Vagina (tissue), 2 donors: ENCODE measurements around the gene CCT6B. TPM values are rescaled to one million over a fixed set of nuclear protein-coding genes. Genes with fewer than 3 reads are reported as not detected.

Experiments used
- DNase-seq, 2 donors: peaks; one replicate each; pipeline ENCODE4 v3.0.0-alpha.2; 2017; ENCODE audit errors: extremely low spot score in 2 of 2
- H3K27ac ChIP-seq: fragments of 200-600 bp; sonication (generic); one replicate; pipeline ENCODE4 v1.5.1; 2019
- H3K27me3 ChIP-seq: fragments of 200-600 bp; sonication (generic); one replicate; pipeline ENCODE4 v1.5.1; 2019
- H3K36me3 ChIP-seq, 2 donors: fragments of 200-600 bp; sonication (generic); one replicate each; pipeline ENCODE4 v1.5.1; 2017 to 2019
- H3K4me1 ChIP-seq: fragments of 200-600 bp; sonication (generic); one replicate; pipeline ENCODE4 v1.5.1; 2019
- H3K4me3 ChIP-seq, 2 donors: fragments of 200-600 bp; sonication (generic); 1 replicate in 1 of 2; 2 replicates in 1 of 2; pipeline ENCODE4 v1.5.1; 2016 to 2019
- H3K9me3 ChIP-seq: fragments of 200-600 bp; sonication (generic); one replicate; pipeline ENCODE4 v1.5.1; 2019
- POLR2A ChIP-seq, 2 donors: fragments of 450-650 bp; IDR thresholded peaks; one replicate each; pipeline ENCODE4 v1.6.1; 2017; ENCODE audit warnings: antibody characterized with exemption in 2 of 2, mild to moderate bottlenecking in 2 of 2, moderate library complexity in 2 of 2
- POLR2AphosphoS5 ChIP-seq, 2 donors: sonication (generic); formaldehyde crosslinking; IDR thresholded peaks; one replicate each; pipeline ENCODE4 v1.9.0; 2017; ENCODE audit warnings: antibody characterized with exemption in 2 of 2, mild to moderate bottlenecking in 2 of 2, low read depth in 1 of 2; ENCODE audit not compliant: insufficient read depth in 1 of 2
- intact Hi-C: fragments of 100-400 bp; cut with DNase I; formaldehyde crosslinking; loops from one replicate; pipeline ENCODE4 v1.15.1; 2023
- total RNA-seq: library from RNA; depleted of rRNA; stranded (reverse); fragments of >200 nt; gene quantifications from one replicate; pipeline ENCODE4 v1.2.3, GENCODE V29; 2016
- TF ChIP-seq, protein P1 (sequence below), 3 experiments: fragments of 450-650 bp in 2 of 3; fragments of 200-600 bp in 1 of 3; sonication (generic) in 1 of 3; IDR thresholded peaks; one replicate each; pipeline ENCODE4 v1.5.1; 2017 to 2019; ENCODE audit warnings: antibody characterized with exemption in 3 of 3, mild to moderate bottlenecking in 2 of 3, moderate library complexity in 2 of 3

The CCT6B gene
- total RNA-seq, 1 donor from 2014 or later, result 1.7 TPM

DNA sequence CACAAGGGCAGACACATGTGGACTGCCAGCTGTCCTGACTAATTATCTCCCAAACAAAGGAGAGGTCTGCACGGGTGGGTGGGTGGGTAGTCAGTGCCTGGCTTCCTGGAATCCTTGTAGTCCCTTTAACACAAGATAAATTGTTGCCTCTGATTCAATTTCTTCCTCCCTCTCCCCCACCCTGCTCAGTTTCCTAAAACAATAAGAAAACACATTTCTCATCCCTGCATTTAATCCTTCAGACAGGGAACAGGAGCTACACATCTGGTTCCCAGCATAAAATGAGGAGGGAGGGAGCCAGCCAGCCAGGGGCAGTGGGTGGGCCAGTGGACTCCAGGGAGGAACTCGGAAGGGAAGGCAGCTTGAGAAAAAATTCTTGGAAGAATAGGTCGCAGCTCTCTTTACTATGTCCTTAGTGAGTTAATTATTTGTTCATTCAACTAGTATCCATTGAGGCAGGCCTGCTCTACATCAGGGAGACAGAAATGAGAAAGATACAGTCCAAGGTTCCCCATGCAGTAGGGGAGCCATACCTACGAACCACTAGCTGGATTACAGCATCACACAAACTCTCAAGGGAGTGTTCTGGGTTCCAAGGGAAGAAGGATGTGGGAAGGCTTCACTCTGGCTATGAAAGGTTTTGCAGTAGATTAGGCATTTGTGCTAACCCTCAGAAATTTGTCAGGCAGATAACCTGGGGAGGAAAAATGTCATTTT is 58.3 kb downstream of the CCT6B start:
- intact Hi-C loops, result no loop called here
- DNase-seq, result peak in 1 of 2 donors; percentile 10
- no peaks in the 10 kb centered on the region for H3K4me1 ChIP-seq
- no peaks in the 10 kb centered on the region for H3K9me3 ChIP-seq
- H3K27ac ChIP-seq, result no peak overlapping the region
- no peaks in the 10 kb centered on the region for H3K27me3 ChIP-seq
- no peak for TF ChIP-seq POLR2A (IDR thresholded peaks at IDR 0.05)
- TF ChIP-seq, protein P1, sequence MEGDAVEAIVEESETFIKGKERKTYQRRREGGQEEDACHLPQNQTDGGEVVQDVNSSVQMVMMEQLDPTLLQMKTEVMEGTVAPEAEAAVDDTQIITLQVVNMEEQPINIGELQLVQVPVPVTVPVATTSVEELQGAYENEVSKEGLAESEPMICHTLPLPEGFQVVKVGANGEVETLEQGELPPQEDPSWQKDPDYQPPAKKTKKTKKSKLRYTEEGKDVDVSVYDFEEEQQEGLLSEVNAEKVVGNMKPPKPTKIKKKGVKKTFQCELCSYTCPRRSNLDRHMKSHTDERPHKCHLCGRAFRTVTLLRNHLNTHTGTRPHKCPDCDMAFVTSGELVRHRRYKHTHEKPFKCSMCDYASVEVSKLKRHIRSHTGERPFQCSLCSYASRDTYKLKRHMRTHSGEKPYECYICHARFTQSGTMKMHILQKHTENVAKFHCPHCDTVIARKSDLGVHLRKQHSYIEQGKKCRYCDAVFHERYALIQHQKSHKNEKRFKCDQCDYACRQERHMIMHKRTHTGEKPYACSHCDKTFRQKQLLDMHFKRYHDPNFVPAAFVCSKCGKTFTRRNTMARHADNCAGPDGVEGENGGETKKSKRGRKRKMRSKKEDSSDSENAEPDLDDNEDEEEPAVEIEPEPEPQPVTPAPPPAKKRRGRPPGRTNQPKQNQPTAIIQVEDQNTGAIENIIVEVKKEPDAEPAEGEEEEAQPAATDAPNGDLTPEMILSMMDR (IDR thresholded peaks at IDR 0.05), result no peak
- no peak for TF ChIP-seq POLR2AphosphoS5 (IDR thresholded peaks at IDR 0.05; ENCODE audit: insufficient read depth in 1 of 2, low read depth in 1 of 2)
- H3K36me3 ChIP-seq, result no peaks in the 10 kb centered on the region
- H3K4me3 ChIP-seq, result no peak overlapping the region

- Histone ChIP-seq H3K4me3 (no peak overlapping the region), H3K4me1 (no peaks in the 10 kb centered on the region), H3K27me3 (no peaks in the 10 kb centered on the region), H3K36me3 (no peaks in the 10 kb centered on the region), H3K27ac (no peak overlapping the region), H3K9me3 (no peaks in the 10 kb centered on the region)
- no peak for DNase-seq
- intact Hi-C loops, result no loop called here
- no peak for TF ChIP-seq POLR2A (IDR thresholded peaks at IDR 0.05)
- TF ChIP-seq POLR2AphosphoS5 (IDR thresholded peaks at IDR 0.05; ENCODE audit: insufficient read depth in 1 of 2, low read depth in 1 of 2), result no peak
- TF ChIP-seq, protein P1 (IDR thresholded peaks at IDR 0.05), result no peak
These were observed 61.5 kb downstream of the CCT6B start for GRCh38 chr17:34899643-34900291.

DNA sequence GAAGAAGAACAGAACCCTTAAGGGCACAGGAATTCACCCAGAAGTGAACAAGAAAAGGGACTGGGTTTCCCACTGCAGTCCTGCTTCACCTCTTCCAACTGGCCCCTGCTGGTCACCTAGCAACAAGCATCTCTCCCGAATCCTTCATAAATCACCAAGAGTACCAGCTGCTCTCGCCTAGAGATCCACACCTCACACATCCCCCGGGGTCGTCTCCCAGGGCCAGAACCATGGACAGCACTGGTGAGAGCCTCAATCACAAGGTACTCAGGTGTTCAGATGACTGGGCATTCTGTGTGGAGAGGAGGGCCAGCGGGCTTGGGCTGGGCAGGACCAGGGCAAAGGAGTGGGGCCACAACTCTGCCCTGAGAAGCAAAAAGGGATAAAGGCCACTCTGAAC is 65.9 kb downstream of the CCT6B start:
- H3K9me3 ChIP-seq, result no peaks in the 10 kb centered on the region
- H3K27me3 ChIP-seq, result no peaks in the 10 kb centered on the region
- intact Hi-C loops, result no loop called here
- H3K27ac ChIP-seq, result no peak overlapping the region
- H3K4me1 ChIP-seq, result no peaks in the 10 kb centered on the region
- no peaks in the 10 kb centered on the region for H3K36me3 ChIP-seq
- TF ChIP-seq, protein P1 (IDR thresholded peaks at IDR 0.05), result no peak
- TF ChIP-seq POLR2A (IDR thresholded peaks at IDR 0.05) (no peak), POLR2AphosphoS5 (IDR thresholded peaks at IDR 0.05; ENCODE audit: insufficient read depth in 1 of 2, low read depth in 1 of 2) (no peak)
- DNase-seq, result no peak
- H3K4me3 ChIP-seq, result no peak overlapping the region

GRCh38 chr17:34894964-34895363 is 66.3 kb downstream of the CCT6B start:
- intact Hi-C loops, result no loop called here
- no peak for DNase-seq
- Histone ChIP-seq H3K4me3 (no peak overlapping the region), H3K9me3 (no peaks in the 10 kb centered on the region), H3K27me3 (no peaks in the 10 kb centered on the region), H3K36me3 (no peaks in the 10 kb centered on the region), H3K4me1 (no peaks in the 10 kb centered on the region), H3K27ac (no peak overlapping the region)
- TF ChIP-seq, protein P1 (IDR thresholded peaks at IDR 0.05), result no peak
- TF ChIP-seq POLR2A (IDR thresholded peaks at IDR 0.05), result no peak
- no peak for TF ChIP-seq POLR2AphosphoS5 (IDR thresholded peaks at IDR 0.05; ENCODE audit: insufficient read depth in 1 of 2, low read depth in 1 of 2)
